HG02840 (cell line): ENCODE data around the gene DNAJB1.

ENCODE experiments used
- ATAC-seq: cut with Tn5 transposase; IDR thresholded peaks from one replicate; pipeline ENCODE4 v1.9.1; 2021; ENCODE audit warnings: mild to moderate bottlenecking, moderate library complexity, moderate number of reproducible peaks; ENCODE audit not compliant: unreplicated experiment, low FRiP score

The DNAJB1 gene

GRCh38 chr19:14475251-14476073 lies 42.7 kb downstream of the DNAJB1 start, which contains the start of gene PTGER1:
Gene PTGER1, minus strand, starts transcription at chr19:14475354. Its CDS starts 1,034 bp downstream, at chr19:14474320.
- no peak for ATAC-seq

- ATAC-seq: no peak
Observed at GRCh38 chr19:14474827-14475226, 43.4 kb downstream of the DNAJB1 start.

DNA sequence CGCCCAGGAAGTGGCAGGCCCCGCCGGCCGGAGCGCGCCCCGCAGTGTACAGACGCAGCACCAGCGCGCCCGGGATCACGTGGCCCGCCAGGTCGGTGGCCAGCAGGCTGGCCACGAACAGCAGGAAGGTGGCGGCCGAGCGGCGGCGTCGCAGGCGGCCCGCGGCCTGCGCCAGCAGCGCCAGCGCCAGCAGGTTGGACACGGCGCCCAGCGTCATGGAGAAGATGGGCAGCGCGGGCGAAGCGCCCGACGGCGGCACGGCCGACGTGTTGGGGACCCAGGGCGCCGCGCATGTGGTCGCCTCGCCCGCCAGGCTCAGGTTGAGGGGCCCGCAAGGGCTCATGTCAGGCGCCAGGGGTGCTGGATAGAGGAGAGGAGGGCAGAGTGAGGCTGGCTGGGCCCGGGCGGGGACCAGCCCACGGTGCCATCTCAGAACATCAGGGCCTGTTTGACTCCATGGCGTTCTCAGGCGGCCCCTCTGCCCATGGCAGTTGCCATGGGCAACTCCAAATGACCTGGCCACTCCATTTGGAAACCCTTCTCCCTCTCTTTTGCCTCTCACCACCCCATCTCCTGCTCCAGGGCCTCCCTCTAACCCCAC lies 44.1 kb downstream of the DNAJB1 start:
- no peak for ATAC-seq

GRCh38 chr19:14473073-14473977 lies 44.9 kb downstream of the DNAJB1 start:
- no peak for ATAC-seq

GRCh38 chr19:14472202-14472938 lies 45.8 kb downstream of the DNAJB1 start:
- no peak for ATAC-seq

GRCh38 chr19:14471436-14472187 lies 46.6 kb downstream of the DNAJB1 start:
- ATAC-seq: no peak

GRCh38 chr19:14470031-14470876 lies 47.9 kb downstream of the DNAJB1 start:
- ATAC-seq: no peak

DNA sequence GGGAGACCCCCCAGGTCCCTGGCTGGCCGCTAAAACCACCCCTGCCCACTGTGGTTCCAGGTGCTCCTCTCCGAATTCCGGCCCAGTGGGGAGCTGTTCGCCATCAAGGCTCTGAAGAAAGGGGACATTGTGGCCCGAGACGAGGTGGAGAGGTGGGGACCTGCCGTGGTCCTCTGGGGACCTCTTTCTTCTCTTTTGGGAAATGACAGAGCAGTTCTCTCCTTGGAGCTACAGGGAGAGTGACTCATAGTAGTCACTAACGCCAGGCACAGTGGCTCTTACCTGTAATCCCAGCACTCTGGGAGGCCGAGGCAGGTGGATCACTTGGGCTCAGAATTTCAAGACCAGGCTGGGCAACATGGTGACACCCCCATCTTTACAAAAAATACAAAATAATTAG lies 50.4 kb downstream of the DNAJB1 start:
- no peak for ATAC-seq

- ATAC-seq: no peak
Observed at GRCh38 chr19:14467391-14467790, 50.8 kb downstream of the DNAJB1 start.
